Measurements from ENCODE around the gene DYSF. TPM values are rescaled to one million over a fixed set of nuclear protein-coding genes. Genes with fewer than 3 reads are reported as not detected.

The DYSF gene
- total and polyA plus RNA-seq, 2 donors (not counting 1 experiment from before 2014, with no cell fraction given), result 0.17 to 0.43 TPM

DNA sequence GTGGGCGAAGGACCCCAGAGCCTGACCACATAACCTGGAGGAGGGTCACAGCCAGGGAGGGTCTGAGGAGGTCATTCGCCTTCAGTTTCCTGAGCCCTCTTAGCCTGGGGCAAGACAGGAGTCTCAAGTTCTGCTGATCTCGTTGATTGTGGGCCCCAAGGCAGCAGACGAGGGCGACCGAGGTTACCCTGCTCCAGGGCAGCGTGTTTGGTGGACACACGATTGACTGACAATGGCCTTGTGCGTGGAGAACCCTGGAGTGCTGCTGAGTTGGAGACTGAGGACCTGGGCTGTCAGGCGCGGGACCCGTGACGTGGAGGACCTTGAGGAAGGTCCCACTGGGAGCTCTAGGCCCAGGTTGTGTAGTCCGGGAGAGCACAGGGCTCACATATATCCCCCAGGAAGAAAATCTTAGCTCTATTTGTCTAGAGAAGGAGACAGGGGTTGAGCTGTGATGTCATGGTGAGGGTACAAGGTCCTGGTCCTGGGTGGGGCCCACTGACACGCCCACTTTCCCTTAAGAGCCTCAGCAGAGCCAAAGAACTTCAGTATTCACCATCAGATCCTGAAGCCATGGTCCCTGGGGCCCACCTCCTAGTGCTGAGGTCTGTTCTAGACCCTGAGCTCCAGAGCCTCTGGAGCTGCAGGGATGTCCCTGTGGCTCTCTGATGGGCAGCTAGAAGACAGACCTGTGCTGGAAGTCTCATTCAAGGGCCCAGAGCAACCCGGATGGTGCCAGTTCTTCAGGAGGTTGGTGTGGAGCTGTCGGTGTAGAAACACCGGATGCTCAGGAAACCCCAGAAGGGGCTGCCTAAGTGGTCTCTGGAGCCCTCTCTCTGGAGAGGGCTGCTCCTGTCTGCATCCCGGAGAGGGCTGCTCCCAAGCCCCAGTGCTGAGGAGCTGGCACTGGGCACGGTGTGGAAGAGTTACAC, 53.1 kb downstream of the DYSF start:
- Mint-ChIP-seq H3K27ac (no peak overlapping the region), H3K4me3 (no peak overlapping the region), H3K9me3 (ENCODE audit: insufficient read depth) (no peaks in the 10 kb centered on the region), H3K27me3 (peaks cover 9% of the 10 kb centered on the region), H3K4me1 (peaks cover 2% of the 10 kb centered on the region)
- Histone ChIP-seq H3K4me1 (ENCODE audit: control insufficient read depth in 2 of 2, insufficient read depth in 2 of 2, low read length in 2 of 2) (no peaks in the 10 kb centered on the region), H3K4me3 (ENCODE audit: control extremely low read depth in 1 of 5, extremely low read depth in 1 of 5, insufficient read depth in 1 of 5, low read depth in 2 of 5, low read length in 4 of 5) (no peak overlapping the region), H3K9ac (ENCODE audit: low read length) (no peak overlapping the region), H4K20me1 (ENCODE audit: control insufficient read depth, insufficient read depth, low read length, poor library complexity, severe bottlenecking) (no peaks in the 10 kb centered on the region), H3K27ac (ENCODE audit: low read length in 2 of 2) (no peak overlapping the region), H3K27me3 (replicated peaks in 1 of 4; ENCODE audit: control extremely low read depth in 1 of 4, control insufficient read depth in 3 of 4, insufficient read depth in 4 of 4, low read length in 3 of 4) (no peaks in the 10 kb centered on the region), H3K9me3 (ENCODE audit: control extremely low read depth in 1 of 3, control insufficient read depth in 2 of 3, insufficient read depth in 1 of 3, low read length in 2 of 3) (no peaks in the 10 kb centered on the region), H3K36me3 (replicated peaks in 1 of 2; ENCODE audit: control extremely low read depth in 1 of 2, control insufficient read depth in 1 of 2, extremely low read depth in 1 of 2, insufficient read depth in 2 of 2, low read length in 1 of 2) (no peaks in the 10 kb centered on the region), H3K79me2 (ENCODE audit: control insufficient read depth, insufficient read depth, low read length) (no peaks in the 10 kb centered on the region), H2AFZ (ENCODE audit: insufficient read depth, low read depth, low read length, poor library complexity, severe bottlenecking) (no peak overlapping the region), H3K4me2 (replicated peaks; ENCODE audit: low read depth, low read length, poor library complexity, severe bottlenecking) (no peak overlapping the region)
- intact Hi-C loops (cut with micrococcal nuclease), result no loop called here
- 89% methylated on average over 15 of the region's 20 CpGs for WGBS (ENCODE audit: insufficient coverage)
- TF ChIP-seq, protein P1, sequence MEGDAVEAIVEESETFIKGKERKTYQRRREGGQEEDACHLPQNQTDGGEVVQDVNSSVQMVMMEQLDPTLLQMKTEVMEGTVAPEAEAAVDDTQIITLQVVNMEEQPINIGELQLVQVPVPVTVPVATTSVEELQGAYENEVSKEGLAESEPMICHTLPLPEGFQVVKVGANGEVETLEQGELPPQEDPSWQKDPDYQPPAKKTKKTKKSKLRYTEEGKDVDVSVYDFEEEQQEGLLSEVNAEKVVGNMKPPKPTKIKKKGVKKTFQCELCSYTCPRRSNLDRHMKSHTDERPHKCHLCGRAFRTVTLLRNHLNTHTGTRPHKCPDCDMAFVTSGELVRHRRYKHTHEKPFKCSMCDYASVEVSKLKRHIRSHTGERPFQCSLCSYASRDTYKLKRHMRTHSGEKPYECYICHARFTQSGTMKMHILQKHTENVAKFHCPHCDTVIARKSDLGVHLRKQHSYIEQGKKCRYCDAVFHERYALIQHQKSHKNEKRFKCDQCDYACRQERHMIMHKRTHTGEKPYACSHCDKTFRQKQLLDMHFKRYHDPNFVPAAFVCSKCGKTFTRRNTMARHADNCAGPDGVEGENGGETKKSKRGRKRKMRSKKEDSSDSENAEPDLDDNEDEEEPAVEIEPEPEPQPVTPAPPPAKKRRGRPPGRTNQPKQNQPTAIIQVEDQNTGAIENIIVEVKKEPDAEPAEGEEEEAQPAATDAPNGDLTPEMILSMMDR (IDR thresholded peaks at IDR 0.05), result no peak
- no peak for TF ChIP-seq EZH2 (IDR thresholded peaks at IDR 0.05; ENCODE audit: borderline replicate concordance, insufficient read depth, low read depth, low read length, poor library complexity, severe bottlenecking)
- ChIA-PET POLR2A (no interaction called here), CTCF (interaction anchor here (1.4 to 15.5 kb wide), 2 partner anchors 8 to 207 kb away, joined by 7 to 350 read pairs; no protein-coding TSS in a partner anchor)
- ATAC-seq (ENCODE audit: low read depth), result no peak
- no peak for DNase-seq

- Histone ChIP-seq H3K9me3 (ENCODE audit: control extremely low read depth in 1 of 3, control insufficient read depth in 2 of 3, insufficient read depth in 1 of 3, low read length in 2 of 3) (no peaks in the 10 kb centered on the region), H3K4me3 (ENCODE audit: control extremely low read depth in 1 of 5, extremely low read depth in 1 of 5, insufficient read depth in 1 of 5, low read depth in 2 of 5, low read length in 4 of 5) (no peak overlapping the region), H3K9ac (ENCODE audit: low read length) (no peak overlapping the region), H4K20me1 (ENCODE audit: control insufficient read depth, insufficient read depth, low read length, poor library complexity, severe bottlenecking) (no peaks in the 10 kb centered on the region), H3K27ac (ENCODE audit: low read length in 2 of 2) (no peak overlapping the region), H3K27me3 (replicated peaks in 1 of 4; ENCODE audit: control extremely low read depth in 1 of 4, control insufficient read depth in 3 of 4, insufficient read depth in 4 of 4, low read length in 3 of 4) (no peaks in the 10 kb centered on the region), H3K36me3 (replicated peaks in 1 of 2; ENCODE audit: control extremely low read depth in 1 of 2, control insufficient read depth in 1 of 2, extremely low read depth in 1 of 2, insufficient read depth in 2 of 2, low read length in 1 of 2) (no peaks in the 10 kb centered on the region), H3K79me2 (ENCODE audit: control insufficient read depth, insufficient read depth, low read length) (no peaks in the 10 kb centered on the region), H3K4me2 (replicated peaks; ENCODE audit: low read depth, low read length, poor library complexity, severe bottlenecking) (no peak overlapping the region), H3K4me1 (ENCODE audit: control insufficient read depth in 2 of 2, insufficient read depth in 2 of 2, low read length in 2 of 2) (no peaks in the 10 kb centered on the region), H2AFZ (ENCODE audit: insufficient read depth, low read depth, low read length, poor library complexity, severe bottlenecking) (no peak overlapping the region)
- 92% methylated on average over 4 of the region's 8 CpGs for WGBS (ENCODE audit: insufficient coverage)
- ChIA-PET POLR2A (no interaction called here), CTCF (interaction anchor here (4.6 to 15.5 kb wide), 2 partner anchors 208 to 284 kb away, joined by 34 to 350 read pairs; no protein-coding TSS in a partner anchor)
- DNase-seq (no peak), ATAC-seq (ENCODE audit: low read depth) (no peak)
- TF ChIP-seq EZH2 (IDR thresholded peaks at IDR 0.05; ENCODE audit: borderline replicate concordance, insufficient read depth, low read depth, low read length, poor library complexity, severe bottlenecking), result no peak
- TF ChIP-seq, protein P1 (IDR thresholded peaks at IDR 0.05), result no peak
- Mint-ChIP-seq H3K9me3 (ENCODE audit: insufficient read depth) (no peaks in the 10 kb centered on the region), H3K4me3 (no peak overlapping the region), H3K4me1 (peaks cover 2% of the 10 kb centered on the region), H3K27me3 (peaks cover 9% of the 10 kb centered on the region), H3K27ac (no peak overlapping the region)
- intact Hi-C loops (cut with micrococcal nuclease), result no loop called here
Measured at GRCh38 chr2:71507476-71507875, 54.1 kb downstream of the DYSF start.

Data from B cell (primary cell).